ENCODE measurements around the gene FAAH.

FAAH gene

DNA sequence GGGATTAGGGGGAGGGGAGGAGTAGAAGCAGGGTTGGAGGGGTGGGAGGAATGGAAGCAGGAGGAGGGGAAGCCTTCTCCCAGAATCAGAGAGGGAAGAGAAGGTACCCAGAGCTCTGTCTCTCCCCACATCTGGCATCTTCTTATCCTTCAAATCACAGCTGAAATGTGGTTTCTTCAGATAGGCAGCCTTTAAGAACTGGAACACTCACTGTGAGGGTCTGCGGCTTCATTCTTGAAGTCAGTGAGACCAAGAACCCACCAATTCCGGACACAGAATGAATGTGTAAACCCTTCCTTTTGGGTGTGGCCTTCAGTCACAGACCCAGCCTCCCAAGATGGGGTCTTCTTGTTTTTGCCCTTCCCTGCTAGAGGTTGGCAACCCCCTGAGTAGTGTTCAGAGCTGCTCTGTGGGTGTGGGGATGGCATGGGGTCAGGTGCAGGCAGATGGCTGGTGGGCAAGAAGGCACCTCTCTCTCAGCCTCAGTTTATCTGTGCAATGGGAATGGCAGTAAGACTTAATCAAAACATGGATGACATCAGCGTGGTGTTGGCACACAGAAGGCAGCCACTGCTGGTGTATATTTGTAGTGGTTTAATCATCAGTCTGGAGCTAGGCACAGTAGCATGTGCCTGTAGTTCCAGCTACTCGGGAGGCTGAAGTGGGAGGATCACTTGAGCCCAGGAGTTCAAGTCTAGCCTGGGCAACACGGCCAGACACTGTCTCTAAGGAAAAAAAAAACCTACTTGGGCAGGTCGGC lies 7.2 kb downstream of the FAAH start:
- no peak for ATAC-seq

DNA sequence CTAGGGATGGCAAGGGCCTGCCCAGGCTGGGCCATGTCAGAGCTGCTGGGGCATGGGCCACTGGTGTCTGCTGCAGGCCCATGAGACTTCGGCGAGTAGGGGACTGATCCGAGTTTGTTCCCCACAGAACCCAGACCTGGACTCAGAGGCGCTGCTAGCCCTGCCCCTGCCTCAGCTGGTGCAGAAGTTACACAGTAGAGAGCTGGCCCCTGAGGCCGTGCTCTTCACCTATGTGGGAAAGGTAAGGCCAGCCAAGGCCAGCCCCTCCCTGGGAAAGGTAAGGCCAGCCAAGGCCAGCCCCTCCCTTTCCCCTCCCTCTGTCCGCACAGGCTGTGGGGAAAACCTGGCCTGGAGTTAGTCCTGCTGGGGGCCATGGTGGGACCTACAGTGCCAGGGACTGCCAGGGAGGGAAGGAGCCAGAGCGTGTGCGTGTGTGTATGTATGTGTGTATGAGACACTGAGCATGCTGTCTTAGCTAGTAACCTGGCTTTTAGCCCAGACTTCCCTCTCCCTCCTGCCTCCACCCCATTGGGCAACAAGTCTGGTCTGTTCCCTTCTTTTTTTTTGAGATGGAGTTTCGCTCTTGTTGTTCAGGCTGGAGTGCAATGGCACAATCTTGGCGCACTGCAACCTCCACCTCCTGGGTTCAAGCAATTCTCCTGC lies 8.0 kb downstream of the FAAH start:
- no peak for ATAC-seq

DNA sequence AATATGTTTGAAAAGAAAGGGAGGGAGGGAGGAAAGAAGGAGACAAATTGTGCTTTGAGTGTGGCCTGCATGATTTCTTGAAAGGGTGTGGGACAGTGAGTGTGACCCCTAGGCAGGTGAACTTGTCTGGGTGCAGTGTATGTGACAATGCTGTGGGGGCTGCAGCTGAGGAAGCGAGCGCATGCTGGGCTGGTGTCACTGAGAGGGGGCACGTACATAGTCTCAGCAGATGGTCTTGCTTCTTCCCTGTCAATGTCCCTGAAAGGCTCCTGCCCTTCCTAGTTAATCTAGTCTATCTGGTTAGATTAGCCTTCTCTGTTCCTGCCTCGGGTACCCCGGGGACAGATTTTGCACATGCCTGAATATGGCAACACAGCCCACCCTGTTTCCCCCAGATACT lies 9.8 kb downstream of the FAAH start:
- ATAC-seq, result no peak

GRCh38 chr1:46404482-46405196 lies 10.5 kb downstream of the FAAH start:
- ATAC-seq, result no peak

GRCh38 chr1:46405197-46405555 lies 11.1 kb downstream of the FAAH start:
- ATAC-seq, result no peak

GRCh38 chr1:46405724-46406123 lies 11.6 kb downstream of the FAAH start:
- no peak for ATAC-seq

GRCh38 chr1:46406881-46407608 lies 12.9 kb downstream of the FAAH start:
- no peak for ATAC-seq

DNA sequence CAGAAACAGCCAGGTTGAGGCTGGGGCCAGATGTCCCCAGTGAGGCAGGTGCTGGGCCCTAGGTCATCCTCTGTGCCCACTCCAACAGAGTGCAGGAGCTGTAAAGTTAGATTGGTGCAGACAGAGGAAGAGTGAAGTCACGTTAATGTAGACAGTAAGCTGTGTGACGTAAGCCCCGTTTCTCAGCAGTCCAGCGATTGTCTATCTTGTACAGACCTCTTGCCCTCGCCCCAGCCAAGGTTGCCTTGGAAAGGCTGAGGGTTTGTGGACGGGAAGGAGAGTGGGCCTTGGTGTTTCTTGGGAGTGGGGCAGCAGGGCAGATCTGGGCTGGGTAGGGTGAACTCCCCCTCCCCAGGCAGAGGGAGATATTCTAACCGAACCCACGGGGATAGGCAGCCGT lies 13.5 kb downstream of the FAAH start:
- no peak for ATAC-seq

GRCh38 chr1:46408356-46409062 lies 14.4 kb downstream of the FAAH start:
- no peak for ATAC-seq

DNA sequence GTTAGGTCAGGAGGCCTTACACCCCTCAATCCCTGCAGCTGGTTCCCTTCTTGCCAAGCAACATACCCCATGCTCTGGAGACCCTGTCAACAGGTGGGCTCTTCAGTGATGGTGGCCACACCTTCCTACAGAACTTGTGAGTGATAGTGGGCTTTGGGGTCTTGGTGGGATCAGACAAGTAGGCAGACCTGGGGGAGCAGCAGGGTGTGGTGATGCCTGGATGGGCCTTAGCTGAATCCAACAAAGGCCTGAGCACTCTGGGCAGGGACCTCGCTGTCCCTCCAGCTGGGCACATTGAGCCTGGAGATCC lies 14.9 kb downstream of the FAAH start:
- no peak for ATAC-seq

DNA sequence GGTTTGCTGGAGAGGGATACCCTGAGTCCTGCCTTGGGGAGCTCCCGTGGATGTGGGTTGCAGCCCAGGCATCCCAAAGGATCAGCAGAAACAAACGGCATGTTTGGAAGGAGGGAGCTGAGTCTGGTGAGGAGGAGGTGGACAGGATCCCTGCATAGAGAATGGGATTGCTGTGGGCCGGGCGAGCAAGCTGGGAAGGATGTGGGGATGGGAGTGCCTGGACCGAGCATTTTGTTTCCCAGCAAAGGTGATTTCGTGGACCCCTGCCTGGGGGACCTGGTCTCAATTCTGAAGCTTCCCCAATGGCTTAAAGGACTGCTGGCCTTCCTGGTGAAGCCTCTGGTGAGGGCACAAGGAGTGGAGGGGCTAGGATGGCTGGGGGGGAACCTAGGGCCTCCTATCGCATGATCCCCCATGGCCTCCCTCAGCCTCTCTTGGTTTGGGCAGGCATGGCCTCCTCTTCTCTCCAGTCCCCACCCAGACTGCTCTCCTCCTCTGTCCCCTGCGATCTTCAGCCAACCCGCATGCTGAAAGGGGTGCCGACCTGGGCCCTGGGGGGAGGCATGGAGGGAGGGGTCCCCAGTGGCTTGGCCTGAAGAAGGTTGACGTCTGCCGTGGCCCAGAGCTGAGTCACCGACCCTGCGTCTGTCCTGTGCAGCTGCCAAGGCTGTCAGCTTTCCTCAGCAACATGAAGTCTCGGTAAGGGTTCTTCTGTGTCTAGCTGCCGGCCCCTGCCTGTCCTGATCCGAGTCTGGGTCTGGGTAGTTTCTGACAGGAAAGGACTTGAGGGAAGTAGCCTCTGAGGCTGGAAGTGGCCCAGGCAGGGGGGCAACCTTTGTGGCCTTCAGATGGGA lies 16.3 kb downstream of the FAAH start:
- ATAC-seq, result no peak

GRCh38 chr1:46411010-46411405 lies 16.9 kb downstream of the FAAH start:
- ATAC-seq, result no peak

DNA sequence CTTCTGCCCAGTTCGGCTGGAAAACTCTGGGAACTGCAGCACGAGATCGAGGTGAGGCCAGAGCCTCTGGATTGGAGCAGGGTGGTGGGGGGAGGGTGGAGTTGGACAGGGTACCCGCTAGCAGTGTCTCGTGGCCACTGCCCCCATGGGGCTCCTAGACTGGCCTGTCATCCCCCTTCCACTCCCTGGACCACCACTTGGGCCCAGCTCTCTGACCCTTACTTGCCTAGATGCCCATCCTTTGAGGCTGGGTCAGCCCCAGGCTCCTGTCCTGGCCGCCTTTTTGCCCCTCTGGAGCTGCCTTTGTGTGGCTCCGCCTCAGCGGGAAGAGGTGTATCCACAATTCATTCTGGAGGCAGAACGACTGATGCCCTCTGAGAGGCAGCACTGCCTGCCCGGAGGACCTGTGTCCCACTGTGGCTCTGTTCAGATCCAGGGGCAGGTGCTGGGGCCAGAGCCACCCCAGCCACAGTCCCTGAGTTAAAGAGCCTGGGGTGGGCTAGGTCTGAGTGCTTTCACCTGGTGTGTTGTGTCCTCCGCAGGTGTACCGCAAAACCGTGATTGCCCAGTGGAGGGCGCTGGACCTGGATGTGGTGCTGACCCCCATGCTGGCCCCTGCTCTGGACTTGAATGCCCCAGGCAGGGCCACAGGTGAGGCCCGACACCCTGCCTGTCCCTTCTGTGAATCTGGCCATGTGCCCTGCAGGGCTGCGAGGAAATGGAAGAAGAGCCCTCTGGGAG lies 17.7 kb downstream of the FAAH start:
- ATAC-seq, result no peak

- ATAC-seq, result no peak
Observed at GRCh38 chr1:46412893-46413595, 18.9 kb downstream of the FAAH start.

DNA sequence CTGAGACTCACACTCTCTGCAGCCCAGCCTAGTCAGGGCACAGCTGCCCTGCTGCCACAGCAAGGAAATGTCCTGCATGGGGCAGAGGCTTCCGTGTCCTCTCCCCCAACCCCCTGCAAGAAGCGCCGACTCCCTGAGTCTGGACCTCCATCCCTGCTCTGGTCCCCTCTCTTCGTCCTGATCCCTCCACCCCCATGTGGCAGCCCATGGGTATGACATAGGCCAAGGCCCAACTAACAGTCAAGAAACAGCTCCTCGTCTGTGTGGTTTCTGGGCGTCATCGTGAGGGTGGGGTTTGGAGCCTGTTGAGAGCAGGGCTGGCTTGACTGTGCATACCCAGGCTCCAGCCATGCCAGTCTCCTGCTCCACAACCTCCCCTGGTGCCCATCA lies 19.5 kb downstream of the FAAH start:
- ATAC-seq, result peak; percentile 37 to 59

DNA sequence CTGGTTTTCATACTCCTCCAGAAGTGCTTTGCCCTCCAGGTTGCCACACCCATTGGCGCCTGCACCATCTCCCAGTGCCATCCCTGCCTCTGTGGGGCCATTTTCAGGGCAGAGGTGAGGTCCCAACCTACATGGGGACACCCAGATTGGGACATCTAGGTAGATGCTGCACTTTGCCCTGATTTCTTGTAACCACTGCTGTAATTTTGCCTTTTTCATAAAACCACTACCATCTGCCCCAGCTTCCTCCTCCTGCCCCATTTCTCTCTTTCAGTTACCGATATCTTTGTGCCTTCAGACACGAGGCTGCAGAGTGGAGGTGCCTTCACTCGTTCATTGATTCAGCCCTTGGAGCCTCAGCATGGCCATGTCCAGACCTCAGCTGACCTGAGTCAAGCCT lies 21.4 kb downstream of the FAAH start:
- ATAC-seq, result no peak

- no peak for ATAC-seq
Observed at GRCh38 chr1:46418976-46419375, 24.9 kb downstream of the FAAH start.

DNA sequence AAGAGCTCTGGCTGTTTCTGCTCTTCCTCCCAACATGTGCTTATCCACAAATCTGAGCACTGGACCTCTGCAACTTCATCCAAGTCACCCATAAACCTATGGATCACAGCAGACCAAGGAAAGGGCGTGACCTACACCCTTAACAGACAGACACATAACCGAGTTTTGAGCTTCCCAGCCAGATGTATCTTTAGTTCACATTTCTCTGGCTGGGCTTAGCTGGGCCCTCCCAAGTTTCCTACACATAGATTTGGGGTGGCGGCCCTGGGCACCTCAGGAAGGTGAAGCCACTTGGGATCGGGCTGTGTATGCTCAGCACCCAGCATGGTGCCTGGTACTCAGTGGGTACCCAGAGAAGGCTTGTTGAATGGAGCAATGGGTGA lies 26.4 kb downstream of the FAAH start:
- ATAC-seq, result no peak

DNA sequence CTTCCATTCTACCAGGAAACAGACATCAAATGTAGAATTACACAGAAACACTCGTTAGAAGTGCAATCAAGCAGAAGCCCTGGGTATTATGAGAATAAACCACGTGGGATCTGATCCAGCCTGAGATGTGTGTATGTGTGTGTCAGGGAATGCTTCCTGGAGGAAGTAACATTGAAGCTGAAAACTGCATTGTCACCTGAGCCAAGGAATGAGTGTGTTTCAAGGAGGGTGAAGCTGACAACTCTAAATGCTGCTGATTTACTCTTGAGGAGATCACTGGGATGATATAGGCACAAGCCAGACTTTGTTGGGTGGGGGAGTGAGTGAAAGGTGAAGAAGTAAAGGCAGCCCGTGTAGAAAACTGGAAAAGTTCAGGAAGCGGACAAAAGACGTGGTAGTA lies 27.6 kb downstream of the FAAH start:
- no peak for ATAC-seq

- no peak for ATAC-seq
Observed at GRCh38 chr1:46422261-46422871, 28.2 kb downstream of the FAAH start.
